NCI-H1417 (cell line): ENCODE results near the gene CTSF.
"Not testable (repeated sequence)": the region's sequence is repeated elsewhere in the genome, so short reads cannot be mapped to it uniquely, and the experiment has no call there.

ENCODE experiments used
- DNase-seq, 3 experiments: peaks; one replicate each; lab custom pipeline; 2025; lab: John Stamatoyannopoulos, UW

CTSF gene

GRCh38 chr11:66568124-66568916 lies at the start of gene CTSF:
Gene CTSF, minus strand, starts transcription at chr11:66568606. Its CDS starts 120 bp downstream, at chr11:66568486.
- DNase-seq: peak; percentile 87 to 98 (median 97)

- no peak for DNase-seq
Observed at GRCh38 chr11:66617155-66617834, 48.9 kb upstream of the CTSF start.

GRCh38 chr11:66616379-66617154 lies 48.2 kb upstream of the CTSF start, which contains the start of gene RBM14:
Gene RBM14, plus strand, starts transcription at chr11:66616630. Its CDS starts 91 bp downstream, at chr11:66616721.
- peak; percentile 98 to 100 (median 100) for DNase-seq

GRCh38 chr11:66614073-66614472 lies 45.7 kb upstream of the CTSF start:
- DNase-seq: no peak

GRCh38 chr11:66612458-66612857 lies 44.1 kb upstream of the CTSF start:
- no peak for DNase-seq

- DNase-seq: no peak
Observed at GRCh38 chr11:66609721-66610617, 41.6 kb upstream of the CTSF start.

GRCh38 chr11:66607126-66607834 lies 38.9 kb upstream of the CTSF start:
- DNase-seq: no peak

- not testable (repeated sequence) for DNase-seq
Observed at GRCh38 chr11:66606608-66607007, 38.2 kb upstream of the CTSF start.

GRCh38 chr11:66604155-66604554 lies 35.7 kb upstream of the CTSF start:
- DNase-seq: no peak

GRCh38 chr11:66603072-66603471 lies 34.7 kb upstream of the CTSF start:
- DNase-seq: no peak

- no peak for DNase-seq
Observed at GRCh38 chr11:66600631-66601233, 32.3 kb upstream of the CTSF start.

- no peak for DNase-seq
Observed at GRCh38 chr11:66600219-66600618, 31.8 kb upstream of the CTSF start.

GRCh38 chr11:66598993-66599392 lies 30.6 kb upstream of the CTSF start:
- DNase-seq: no peak

GRCh38 chr11:66595245-66595904 lies 27.0 kb upstream of the CTSF start:
- no peak for DNase-seq

- no peak for DNase-seq
Observed at GRCh38 chr11:66593650-66594049, 25.2 kb upstream of the CTSF start.

GRCh38 chr11:66593303-66593635 lies 24.9 kb upstream of the CTSF start:
- DNase-seq: no peak

- peak; percentile 94 to 97 (median 95) for DNase-seq
Observed at GRCh38 chr11:66592457-66593302, 24.3 kb upstream of the CTSF start, which contains the start of the genes CCDC87 and CCS. Gene CCDC87, minus strand, starts transcription at chr11:66593063. Its CDS starts 48 bp downstream, at chr11:66593015. Gene CCS, plus strand, starts transcription at chr11:66593185. Its CDS starts 77 bp downstream, at chr11:66593262.

GRCh38 chr11:66591175-66591574 lies 22.8 kb upstream of the CTSF start:
- no peak for DNase-seq
